ENCODE measurements around the gene OSBPL1A.
A peak's percentile ranks its signal among the peaks of the same experiment; 100 is the strongest.
"Not testable (repeated sequence)": the region's sequence is repeated elsewhere in the genome, so short reads cannot be mapped to it uniquely, and the experiment has no call there.

The OSBPL1A gene

GRCh38 chr18:24397131-24397693 is 412 bp downstream of the OSBPL1A start:
- peak; percentile 19 for DNase-seq

GRCh38 chr18:24396082-24396633 is 1.5 kb downstream of the OSBPL1A start:
- DNase-seq: no peak

- DNase-seq: no peak
Measured at GRCh38 chr18:24395049-24395795, 2.4 kb downstream of the OSBPL1A start.

- DNase-seq: no peak
Measured at GRCh38 chr18:24388957-24389356, 8.7 kb downstream of the OSBPL1A start.

- no peak for DNase-seq
Measured at GRCh38 chr18:24386681-24387080, 10.9 kb downstream of the OSBPL1A start.

- no peak for DNase-seq
Measured at GRCh38 chr18:24381126-24381525, 16.5 kb downstream of the OSBPL1A start.

GRCh38 chr18:24380163-24380747 is 17.4 kb downstream of the OSBPL1A start:
- DNase-seq: no peak

GRCh38 chr18:24378598-24378997 is 19.0 kb downstream of the OSBPL1A start:
- no peak for DNase-seq

GRCh38 chr18:24376531-24376930 is 21.1 kb downstream of the OSBPL1A start:
- not testable (repeated sequence) for DNase-seq

GRCh38 chr18:24373328-24373727 is 24.3 kb downstream of the OSBPL1A start:
- no peak for DNase-seq

- no peak for DNase-seq
Measured at GRCh38 chr18:24372279-24372872, 25.2 kb downstream of the OSBPL1A start.

- DNase-seq: no peak
Measured at GRCh38 chr18:24370120-24370519, 27.5 kb downstream of the OSBPL1A start.

- no peak for DNase-seq
Measured at GRCh38 chr18:24369426-24369825, 28.2 kb downstream of the OSBPL1A start.

- DNase-seq: peak; percentile 74
Measured at GRCh38 chr18:24368749-24369148, 28.9 kb downstream of the OSBPL1A start.

GRCh38 chr18:24366328-24366727 is 31.3 kb downstream of the OSBPL1A start:
- no peak for DNase-seq

- DNase-seq: no peak
Measured at GRCh38 chr18:24364177-24364576, 33.4 kb downstream of the OSBPL1A start.

- no peak for DNase-seq
Measured at GRCh38 chr18:24362757-24363156, 34.9 kb downstream of the OSBPL1A start.

- DNase-seq: peak; percentile 61
Measured at GRCh38 chr18:24359787-24360530, 37.7 kb downstream of the OSBPL1A start.

- no peak for DNase-seq
Measured at GRCh38 chr18:24354278-24354677, 43.3 kb downstream of the OSBPL1A start.

GRCh38 chr18:24346254-24346653 is 51.4 kb downstream of the OSBPL1A start:
- DNase-seq: no peak

GRCh38 chr18:24344509-24344908 is 53.1 kb downstream of the OSBPL1A start:
- DNase-seq: no peak

GRCh38 chr18:24342347-24342746 is 55.3 kb downstream of the OSBPL1A start:
- no peak for DNase-seq

GRCh38 chr18:24341361-24341760 is 56.3 kb downstream of the OSBPL1A start:
- no peak for DNase-seq
